ENCODE data around the gene COL13A1. TPM values are rescaled to one million over a fixed set of nuclear protein-coding genes. Genes with fewer than 3 reads are reported as not detected.
A peak's percentile ranks its signal among the peaks of the same experiment; 100 is the strongest.

The COL13A1 gene
- total and polyA plus RNA-seq, 8 donors, result 2.1 to 68.5 (median 52.4) TPM

DNA sequence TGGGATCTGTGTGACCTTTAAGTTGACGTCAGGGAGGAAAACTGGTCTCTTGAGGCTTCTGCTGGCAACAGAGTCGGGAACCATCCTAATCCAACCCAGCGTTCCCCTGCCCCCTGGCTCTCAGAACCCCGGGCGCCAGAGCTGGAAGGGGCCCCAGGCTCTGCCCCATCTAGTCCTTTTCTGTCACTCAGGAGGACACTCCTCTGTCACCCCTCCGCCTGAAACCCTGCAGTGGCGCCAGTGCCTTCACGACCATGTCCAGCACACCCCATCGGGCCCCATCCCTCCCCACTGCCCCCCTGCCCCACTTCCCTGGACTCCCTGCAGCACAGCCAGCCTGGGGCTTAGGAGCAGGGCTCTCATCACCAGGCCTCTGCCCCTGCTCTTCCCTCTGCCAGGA lies 39.1 kb downstream of the COL13A1 start:
- intact Hi-C loops (cut with DNase I), result no loop called here
- Histone ChIP-seq H3K9me3 (no peaks in the 10 kb centered on the region), H3K27me3 (peaks cover 0 to 24% of the 10 kb centered on the region in 2 donors), H3K36me3 (no peaks in the 10 kb centered on the region), H3K4me1 (peaks cover 0 to 2% of the 10 kb centered on the region in 2 donors), H3K4me3 (no peak overlapping the region), H3K27ac (no peak overlapping the region)
- DNase-seq, result no peak
- TF ChIP-seq CTCF (IDR thresholded peaks at IDR 0.05), result no peak
- no peak for ATAC-seq

- H3K4me3 ChIP-seq, result no peak overlapping the region
- no peaks in the 10 kb centered on the region for H3K9me3 ChIP-seq
- peaks cover 0 to 24% of the 10 kb centered on the region in 2 donors for H3K27me3 ChIP-seq
- H3K36me3 ChIP-seq, result no peaks in the 10 kb centered on the region
- H3K27ac ChIP-seq, result no peak overlapping the region
- no peak for TF ChIP-seq CTCF (IDR thresholded peaks at IDR 0.05)
- H3K4me1 ChIP-seq, result peaks cover 0 to 5% of the 10 kb centered on the region in 2 donors
- intact Hi-C loops (cut with DNase I), result no loop called here
- ATAC-seq, result no peak
- DNase-seq, result no peak
These were observed 40.3 kb downstream of the COL13A1 start for GRCh38 chr10:69842020-69842419.

GRCh38 chr10:69842882-69843281 lies 41.2 kb downstream of the COL13A1 start:
- ATAC-seq (no peak), DNase-seq (peak in 1 of 4 donors; percentile 24)
- peaks cover 0 to 5% of the 10 kb centered on the region in 2 donors for H3K4me1 ChIP-seq
- intact Hi-C loops (cut with DNase I), result no loop called here
- no peak for TF ChIP-seq CTCF (IDR thresholded peaks at IDR 0.05)
- no peak overlapping the region for H3K4me3 ChIP-seq
- H3K27me3 ChIP-seq, result peaks cover 0 to 25% of the 10 kb centered on the region in 2 donors
- no peak overlapping the region for H3K27ac ChIP-seq
- no peaks in the 10 kb centered on the region for H3K9me3 ChIP-seq
- H3K36me3 ChIP-seq, result no peaks in the 10 kb centered on the region

- ATAC-seq (no peak), DNase-seq (no peak)
- Histone ChIP-seq H3K36me3 (no peaks in the 10 kb centered on the region), H3K4me1 (peaks cover 0 to 5% of the 10 kb centered on the region in 2 donors), H3K4me3 (no peak overlapping the region), H3K27me3 (peaks cover 0 to 25% of the 10 kb centered on the region in 2 donors), H3K9me3 (no peaks in the 10 kb centered on the region), H3K27ac (no peak overlapping the region)
- intact Hi-C loops (cut with DNase I), result no loop called here
- TF ChIP-seq CTCF (IDR thresholded peaks at IDR 0.05), result no peak
These were observed 42.2 kb downstream of the COL13A1 start for GRCh38 chr10:69843923-69844322.

GRCh38 chr10:69844698-69845097 lies 43.0 kb downstream of the COL13A1 start:
- intact Hi-C loops (cut with DNase I), result no loop called here
- no peaks in the 10 kb centered on the region for H3K36me3 ChIP-seq
- H3K27me3 ChIP-seq, result peaks cover 0 to 25% of the 10 kb centered on the region in 2 donors
- peaks cover 0 to 5% of the 10 kb centered on the region in 2 donors for H3K4me1 ChIP-seq
- TF ChIP-seq CTCF (IDR thresholded peaks at IDR 0.05), result no peak
- H3K9me3 ChIP-seq, result no peaks in the 10 kb centered on the region
- no peak overlapping the region for H3K27ac ChIP-seq
- DNase-seq (no peak), ATAC-seq (no peak)
- no peak overlapping the region for H3K4me3 ChIP-seq

Measured in left lung (tissue), 10 donors.